GM12864 (cell line): ENCODE measurements around the gene OR51V1.
A peak's percentile ranks its signal among the peaks of the same experiment; 100 is the strongest.

ENCODE experiments used
- DNase-seq: peaks from one replicate; pipeline ENCODE4 v3.0.0-alpha.2; 2011; ENCODE audit warnings: low read depth
- H3K4me3 ChIP-seq: 2 replicates; pipeline ENCODE4 v1.5.1; 2011; ENCODE audit warnings: mild to moderate bottlenecking, low read depth, low read length, control low read depth
- CTCF ChIP-seq: IDR thresholded peaks from 2 replicates; pipeline ENCODE4 v1.5.1; 2011; ENCODE audit warnings: low read depth, mild to moderate bottlenecking, moderate library complexity, low read length, control low read depth, inconsistent platforms; ENCODE audit errors: missing control alignments

OR51V1 gene

GRCh38 chr11:5224538-5225479 is 24.3 kb upstream of the OR51V1 start:
- DNase-seq = no peak
- TF ChIP-seq CTCF = no peak
- no peak overlapping the region for H3K4me3 ChIP-seq

- TF ChIP-seq CTCF = no peak
- no peak overlapping the region for H3K4me3 ChIP-seq
- DNase-seq = no peak
These were observed 23.2 kb upstream of the OR51V1 start for GRCh38 chr11:5223686-5224085.

- DNase-seq = no peak
- no peak for TF ChIP-seq CTCF
- no peak overlapping the region for H3K4me3 ChIP-seq
These were observed 22.7 kb upstream of the OR51V1 start for GRCh38 chr11:5223146-5223545.

- DNase-seq = no peak
- no peak for TF ChIP-seq CTCF
- no peak overlapping the region for H3K4me3 ChIP-seq
These were observed 9.9 kb upstream of the OR51V1 start for GRCh38 chr11:5210376-5210885.

- peak; percentile 45 for TF ChIP-seq CTCF
- H3K4me3 ChIP-seq = no peak overlapping the region
- peak; percentile 8 for DNase-seq
These were observed 4.3 kb upstream of the OR51V1 start for GRCh38 chr11:5204787-5205186.

- H3K4me3 ChIP-seq = no peak overlapping the region
- DNase-seq = no peak
- TF ChIP-seq CTCF = no peak
These were observed 2.9 kb upstream of the OR51V1 start for GRCh38 chr11:5203366-5203765.
